Naive B cell (primary cell): ENCODE measurements around the gene LRRC46. TPM values are rescaled to one million over a fixed set of nuclear protein-coding genes. Genes with fewer than 3 reads are reported as not detected.

Experiments used
- ATAC-seq, 2 donors: fragments of 150-1000 bp; cut with Tn5 transposase; 2 replicates each; pipeline ENCODE4 v1.10.0; 2021; ENCODE audit warnings: low read depth in 2 of 2, mild to moderate bottlenecking in 2 of 2, moderate library complexity in 2 of 2
- DNase-seq: peaks from one replicate; pipeline ENCODE4 v3.0.0; 2022
- H3K27ac Mint-ChIP-seq, 6 donors: one replicate each; pipeline ENCODE4 v1.8.0; 2020 to 2022; ENCODE audit warnings: mild to moderate bottlenecking in 6 of 6, mixed read lengths in 6 of 6, moderate library complexity in 5 of 6, inconsistent platforms in 2 of 6
- H3K27me3 Mint-ChIP-seq, 3 donors: one replicate each; pipeline ENCODE4 v1.8.0; 2021 to 2022; ENCODE audit warnings: mixed read lengths in 3 of 3, mild to moderate bottlenecking in 1 of 3
- H3K36me3 Mint-ChIP-seq, 2 donors: one replicate each; pipeline ENCODE4 v1.8.0; 2020 to 2022; ENCODE audit warnings: mixed read lengths in 2 of 2, inconsistent platforms in 1 of 2, mild to moderate bottlenecking in 1 of 2
- H3K4me1 Mint-ChIP-seq, 3 donors: one replicate each; pipeline ENCODE4 v1.8.0; 2020 to 2022; ENCODE audit warnings: mixed read lengths in 3 of 3, inconsistent platforms in 1 of 3, mild to moderate bottlenecking in 1 of 3, moderate library complexity in 1 of 3
- H3K4me3 Mint-ChIP-seq, 8 donors: one replicate each; pipeline ENCODE4 v1.8.0; 2020 to 2022; ENCODE audit warnings: mild to moderate bottlenecking in 8 of 8, mixed read lengths in 8 of 8, moderate library complexity in 8 of 8, inconsistent platforms in 2 of 8
- H3K9me3 Mint-ChIP-seq, 7 donors: one replicate each; pipeline ENCODE4 v1.8.0; 2020 to 2022; ENCODE audit warnings: mixed read lengths in 7 of 7, mild to moderate bottlenecking in 5 of 7, inconsistent platforms in 2 of 7, moderate library complexity in 1 of 7
- polyA plus RNA-seq, 6 donors: library from polyadenylated mRNA; unstranded; fragments of 300-500 nt; fragmentation: Illumina TruSeq; gene quantifications; one replicate each; pipeline ENCODE4 v1.2.3, GENCODE V29; 2021; ENCODE audit warnings: low read depth in 6 of 6

The LRRC46 gene
- polyA plus RNA-seq, 6 donors from 2014 or later: 0.39 to 2.3 (median 1.0) TPM; not detected in 1

DNA sequence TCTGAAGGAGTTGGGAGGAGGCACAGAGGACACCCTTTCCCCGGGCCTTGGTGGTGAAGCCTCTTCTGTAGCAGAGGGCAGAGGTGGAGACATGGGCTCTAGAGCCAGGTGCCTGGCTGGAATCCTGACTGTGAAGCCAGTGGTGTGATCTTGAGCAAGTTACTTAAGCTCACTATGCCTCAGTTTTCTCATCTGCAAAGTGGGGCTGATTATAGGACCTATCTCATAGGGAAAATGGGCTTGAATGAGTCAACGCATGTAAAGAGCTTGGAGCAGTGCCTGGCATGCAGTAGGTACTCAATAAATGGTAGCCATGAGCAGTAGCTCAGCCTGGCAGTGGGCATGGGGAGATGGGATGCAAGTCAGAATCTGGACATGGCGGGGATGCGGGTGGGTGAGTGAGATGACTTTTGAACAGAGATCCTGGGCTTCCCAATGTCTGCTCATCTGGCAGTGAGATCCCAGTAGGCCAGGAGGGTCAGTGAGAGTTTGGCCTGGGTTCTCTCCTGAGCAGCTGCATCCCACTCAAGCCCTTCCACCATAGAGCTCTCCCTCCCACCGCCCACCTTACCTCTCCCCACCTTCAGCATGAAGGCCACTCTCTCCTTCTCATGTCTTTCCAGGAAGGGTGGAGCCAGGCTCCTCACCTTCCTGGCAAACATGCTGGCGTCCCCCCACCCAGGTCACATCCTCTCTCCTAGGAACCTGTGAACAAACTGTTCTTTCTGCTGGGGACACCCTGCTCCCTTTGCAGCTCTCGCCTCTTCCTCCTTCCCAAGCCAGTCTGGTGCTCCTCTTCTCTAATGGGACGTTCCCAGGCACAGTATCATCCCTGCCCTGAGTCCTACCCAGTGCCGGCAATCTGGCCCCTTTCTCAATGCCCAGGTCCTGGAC, 51.5 kb downstream of the LRRC46 start:
- peak overlapping the region in 1 of 6 donors; percentile 67 for H3K27ac Mint-ChIP-seq

DNA sequence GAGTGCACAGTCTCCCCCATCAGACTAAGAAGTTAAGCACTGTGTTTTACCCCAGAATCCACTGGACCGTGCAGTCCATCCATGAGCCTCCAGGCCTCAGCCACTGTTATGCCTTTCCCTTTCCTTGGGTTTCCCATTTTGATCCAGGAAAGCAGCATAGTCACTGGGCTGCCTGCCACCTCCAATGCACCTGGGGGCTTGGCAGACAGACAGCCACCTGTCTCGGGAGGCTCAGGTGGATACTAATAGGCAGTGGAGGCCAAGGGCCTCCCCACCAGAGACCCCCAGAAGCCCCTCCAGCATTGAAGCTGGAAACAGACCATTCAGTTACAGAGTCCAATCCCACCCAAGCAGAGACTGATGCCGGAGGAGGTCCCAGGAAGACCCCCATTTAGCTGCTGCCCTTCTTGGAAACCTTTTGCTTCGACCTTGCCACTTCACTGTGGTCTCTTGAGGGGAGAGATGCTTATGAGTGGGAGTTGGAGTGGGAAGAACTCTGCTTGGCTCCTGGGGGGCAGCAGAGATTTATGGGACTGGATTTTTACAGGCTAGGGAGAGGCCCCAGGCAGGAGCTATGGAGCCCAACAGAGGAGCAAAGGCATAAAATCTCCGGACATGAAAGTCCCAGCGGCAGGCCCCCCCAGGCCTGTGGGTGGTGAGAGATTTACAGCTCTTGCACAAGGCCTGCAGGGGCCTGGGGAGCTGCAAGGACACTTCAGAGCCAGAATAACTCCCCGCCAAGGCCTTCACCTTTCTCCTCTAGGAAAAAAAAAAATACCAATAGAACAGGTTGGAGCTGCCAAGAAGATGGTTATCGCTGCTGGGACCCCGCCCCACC, 52.3 kb downstream of the LRRC46 start:
- H3K4me3 Mint-ChIP-seq: peak overlapping the region in 1 of 8 donors; percentile 59
- peak overlapping the region in 1 of 6 donors; percentile 67 for H3K27ac Mint-ChIP-seq
- H3K9me3 Mint-ChIP-seq: peaks cover 0 to 2% (median 0%) of the 10 kb centered on the region in 7 donors
- peaks cover 7 to 21% (median 11%) of the 10 kb centered on the region in 3 donors for H3K27me3 Mint-ChIP-seq
- H3K4me1 Mint-ChIP-seq: peaks cover 0 to 4% (median 0%) of the 10 kb centered on the region in 3 donors
- no peak for DNase-seq
- no peaks in the 10 kb centered on the region for H3K36me3 Mint-ChIP-seq
- ATAC-seq: no peak

More for the DNA sequence above, 51.5 kb downstream of the LRRC46 start:
- ATAC-seq: no peak
- DNase-seq: no peak
- Mint-ChIP-seq H3K27me3 (peaks cover 11 to 27% (median 20%) of the 10 kb centered on the region in 3 donors), H3K36me3 (no peaks in the 10 kb centered on the region), H3K9me3 (peaks cover 0 to 2% (median 0%) of the 10 kb centered on the region in 7 donors), H3K4me3 (peak overlapping the region in 1 of 8 donors; percentile 59), H3K4me1 (peaks cover 0 to 4% (median 0%) of the 10 kb centered on the region in 3 donors)

DNA sequence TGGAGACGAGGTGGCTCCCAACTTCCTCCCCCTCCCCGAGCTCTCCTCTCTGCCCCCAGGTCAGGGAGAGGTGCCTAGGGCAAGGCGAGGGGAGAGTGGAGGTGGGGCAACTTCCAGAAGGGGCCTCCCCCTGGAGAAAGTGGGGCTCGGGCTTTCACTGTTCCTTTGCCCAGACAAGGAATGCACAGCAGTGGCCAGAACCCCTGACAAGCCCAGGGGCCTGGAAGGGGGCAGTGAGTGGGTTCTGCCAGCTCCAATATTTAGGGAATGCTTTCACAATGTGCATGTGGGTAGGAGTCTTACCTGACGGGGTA, 52.9 kb downstream of the LRRC46 start:
- Mint-ChIP-seq H3K27ac (no peak overlapping the region), H3K4me3 (no peak overlapping the region)

DNA sequence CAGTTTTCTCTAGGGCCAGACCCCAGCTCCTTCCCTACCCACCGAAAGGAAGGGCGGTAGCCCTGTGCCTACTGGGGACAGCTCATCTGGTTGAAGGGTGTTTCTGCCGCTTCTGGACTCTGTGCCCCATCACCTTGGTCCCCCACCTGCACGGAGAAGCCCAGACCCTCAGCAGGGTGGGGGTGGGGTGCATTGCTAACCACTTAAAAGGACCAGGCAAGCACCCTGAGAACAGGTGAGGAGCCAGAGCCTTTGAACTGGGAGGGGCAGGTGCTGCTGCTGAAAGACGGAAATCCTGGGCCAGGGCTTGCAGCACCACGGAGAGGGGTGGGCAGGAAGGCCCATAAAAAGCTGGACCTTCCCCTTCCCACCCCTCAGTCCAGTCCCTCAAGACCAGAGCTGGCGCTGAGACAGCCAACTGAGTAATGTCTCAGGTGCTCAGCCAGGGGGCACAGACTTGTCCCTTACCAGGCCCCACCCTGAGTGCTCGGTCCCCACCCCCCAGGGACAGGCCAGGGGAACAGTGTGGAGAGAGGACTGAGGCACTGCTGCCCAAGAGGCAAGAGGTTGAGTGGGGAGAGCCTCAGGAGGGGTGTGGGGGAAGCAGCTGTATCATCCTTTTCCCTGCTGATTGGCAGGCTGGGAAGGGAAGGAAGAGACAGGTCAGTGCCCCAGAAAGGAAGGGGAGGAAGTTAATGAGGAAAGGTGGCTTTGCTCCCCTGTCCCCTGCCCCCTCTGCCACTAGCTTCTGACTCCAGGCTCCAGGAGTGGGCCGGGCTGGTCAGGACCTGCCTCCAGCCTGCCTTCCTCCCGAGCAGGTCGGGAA, 53.6 kb downstream of the LRRC46 start:
- Mint-ChIP-seq H3K4me1 (peaks cover 0 to 8% (median 4%) of the 10 kb centered on the region in 3 donors), H3K27ac (peak overlapping the region in 1 of 6 donors; percentile 76), H3K4me3 (peak overlapping the region in 1 of 8 donors; percentile 54), H3K36me3 (no peaks in the 10 kb centered on the region), H3K27me3 (peaks cover 2 to 12% (median 5%) of the 10 kb centered on the region in 3 donors), H3K9me3 (peaks cover 0 to 2% (median 0%) of the 10 kb centered on the region in 7 donors)
- ATAC-seq (no peak), DNase-seq (no peak)

More for the DNA sequence above, 52.9 kb downstream of the LRRC46 start:
- Mint-ChIP-seq H3K4me1 (peaks cover 0 to 4% (median 0%) of the 10 kb centered on the region in 3 donors), H3K36me3 (no peaks in the 10 kb centered on the region), H3K27me3 (peaks cover 3 to 15% (median 5%) of the 10 kb centered on the region in 3 donors), H3K9me3 (peaks cover 0 to 2% (median 0%) of the 10 kb centered on the region in 7 donors)
- ATAC-seq (no peak), DNase-seq (no peak)

Other genes starting within 250 kb of the LRRC46 start
- gene KPNB1, start 181.8 kb upstream of the LRRC46 start, polyA plus RNA-seq: 10 to 100 TPM in 5 of 6 donors, 1 to 10 TPM in 1; 6.4 to 33.5 (median 30.6) TPM
- under 1 TPM in 4 of 6 donors, not detected in 2; 0.09 to 0.97 (median 0.24) TPM for gene TBKBP1, start 137.5 kb upstream of the LRRC46 start, polyA plus RNA-seq
- 1 to 10 TPM in 4 of 6 donors, under 1 TPM in 2; 0.11 to 2.9 (median 2.0) TPM for gene TBX21, start 98.4 kb upstream of the LRRC46 start, polyA plus RNA-seq
- 1 to 10 TPM; 1.2 to 9.2 (median 4.5) TPM for gene OSBPL7, start 9.9 kb upstream of the LRRC46 start, polyA plus RNA-seq
- 10 to 100 TPM; 33.1 to 49.0 (median 39.1) TPM for gene MRPL10, start 129 bp upstream of the LRRC46 start, polyA plus RNA-seq
- gene SCRN2, start 9.6 kb downstream of the LRRC46 start, polyA plus RNA-seq: 10 to 100 TPM; 20.0 to 35.5 (median 23.5) TPM
- under 1 TPM in 1 of 6 donors, not detected in 5; 0.12 TPM for gene SP6, start 19.5 kb downstream of the LRRC46 start, polyA plus RNA-seq
- 10 to 100 TPM in 2 of 6 donors, 1 to 10 TPM in 4; 2.2 to 17.1 (median 9.4) TPM for gene SP2, start 64.6 kb downstream of the LRRC46 start, polyA plus RNA-seq
- 10 to 100 TPM in 5 of 6 donors, 1 to 10 TPM in 1; 8.3 to 22.0 (median 15.8) TPM for gene PNPO, start 109.9 kb downstream of the LRRC46 start, polyA plus RNA-seq
- under 1 TPM in 1 of 6 donors, not detected in 5; 0.25 TPM for gene PRR15L, start 126.2 kb downstream of the LRRC46 start, polyA plus RNA-seq
- gene CDK5RAP3, start 139.4 kb downstream of the LRRC46 start, polyA plus RNA-seq: 10 to 100 TPM; 69.7 to 87.5 (median 84.0) TPM
- 1 to 10 TPM in 4 of 6 donors, under 1 TPM in 1, not detected in 1; 0.81 to 2.5 (median 1.6) TPM for gene COPZ2, start 206.1 kb downstream of the LRRC46 start, polyA plus RNA-seq
- gene NFE2L1, start 216.7 kb downstream of the LRRC46 start, polyA plus RNA-seq: 10 to 100 TPM in 1 of 6 donors, 1 to 10 TPM in 5; 1.3 to 10.5 (median 6.7) TPM